Fibroblast of pulmonary artery (primary cell): ENCODE data around the gene PSMD9.

ENCODE experiments used
- DNase-seq: peaks from one replicate; pipeline ENCODE4 v3.0.0-alpha.2; 2010; ENCODE audit warnings: low read depth
- H3K4me3 ChIP-seq: replicated peaks from 2 replicates; pipeline ENCODE4 v1.5.1; 2011; ENCODE audit warnings: low read depth, mild to moderate bottlenecking, control low read depth, low read length, moderate library complexity
- TF ChIP-seq, protein P1 (sequence below): IDR thresholded peaks from 2 replicates; pipeline ENCODE4 v1.5.1; 2011; ENCODE audit warnings: mild to moderate bottlenecking, control low read depth, low read length, inconsistent platforms; ENCODE audit errors: missing control alignments

Gene PSMD9

DNA sequence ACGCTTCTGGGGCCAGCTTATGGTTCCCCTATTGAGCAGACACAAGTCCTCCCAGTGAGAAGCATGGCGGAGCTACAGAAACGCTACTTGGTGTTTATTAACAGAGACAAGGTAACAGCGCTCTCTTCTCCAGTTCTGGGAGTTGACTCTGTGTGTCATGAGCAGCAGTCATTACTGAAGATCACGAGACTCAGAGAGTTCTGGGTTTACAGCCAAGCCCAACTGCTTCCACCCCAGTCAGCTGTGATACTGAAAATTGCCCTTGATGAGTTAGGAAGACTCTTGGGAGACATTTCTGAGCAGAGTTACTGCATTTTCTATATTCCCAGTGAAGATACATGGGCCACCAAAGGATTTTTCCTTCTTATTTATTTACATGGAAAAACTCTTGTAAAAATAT lies 78.4 kb downstream of the PSMD9 start:
- no peak for DNase-seq
- H3K4me3 ChIP-seq: no peak overlapping the region
- TF ChIP-seq, protein P1, sequence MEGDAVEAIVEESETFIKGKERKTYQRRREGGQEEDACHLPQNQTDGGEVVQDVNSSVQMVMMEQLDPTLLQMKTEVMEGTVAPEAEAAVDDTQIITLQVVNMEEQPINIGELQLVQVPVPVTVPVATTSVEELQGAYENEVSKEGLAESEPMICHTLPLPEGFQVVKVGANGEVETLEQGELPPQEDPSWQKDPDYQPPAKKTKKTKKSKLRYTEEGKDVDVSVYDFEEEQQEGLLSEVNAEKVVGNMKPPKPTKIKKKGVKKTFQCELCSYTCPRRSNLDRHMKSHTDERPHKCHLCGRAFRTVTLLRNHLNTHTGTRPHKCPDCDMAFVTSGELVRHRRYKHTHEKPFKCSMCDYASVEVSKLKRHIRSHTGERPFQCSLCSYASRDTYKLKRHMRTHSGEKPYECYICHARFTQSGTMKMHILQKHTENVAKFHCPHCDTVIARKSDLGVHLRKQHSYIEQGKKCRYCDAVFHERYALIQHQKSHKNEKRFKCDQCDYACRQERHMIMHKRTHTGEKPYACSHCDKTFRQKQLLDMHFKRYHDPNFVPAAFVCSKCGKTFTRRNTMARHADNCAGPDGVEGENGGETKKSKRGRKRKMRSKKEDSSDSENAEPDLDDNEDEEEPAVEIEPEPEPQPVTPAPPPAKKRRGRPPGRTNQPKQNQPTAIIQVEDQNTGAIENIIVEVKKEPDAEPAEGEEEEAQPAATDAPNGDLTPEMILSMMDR: no peak
